Esophagus muscularis mucosa (tissue), 4 donors: Measurements from ENCODE around the gene DDX24. TPM values are rescaled to one million over a fixed set of nuclear protein-coding genes. Genes with fewer than 3 reads are reported as not detected.
"Not testable (repeated sequence)": the region's sequence is repeated elsewhere in the genome, so short reads cannot be mapped to it uniquely, and the experiment has no call there.

ENCODE experiments used
- DNase-seq: peaks from one replicate; pipeline ENCODE4 v3.0.0-alpha.2; 2017; ENCODE audit errors: extremely low spot score
- H3K27ac ChIP-seq, 4 donors: fragments of 200-600 bp; sonication (generic); replicated peaks in 1 of 4; 1 replicate in 3 of 4; 2 replicates in 1 of 4; pipeline ENCODE4 v1.5.1; 2016 to 2019; ENCODE audit warnings: mild to moderate bottlenecking in 1 of 4
- H3K27me3 ChIP-seq, 4 donors: fragments of 200-600 bp; sonication (generic); one replicate each; pipeline versions ENCODE4 v1.5.1 to v1.6.0; 2016 to 2019
- H3K36me3 ChIP-seq, 4 donors: fragments of 200-600 bp; sonication (generic); one replicate each; pipeline ENCODE4 v1.5.1; 2016 to 2019
- H3K4me1 ChIP-seq, 4 donors: fragments of 200-600 bp; sonication (generic); one replicate each; pipeline ENCODE4 v1.5.1; 2016 to 2019
- H3K4me3 ChIP-seq, 4 donors: fragments of 200-600 bp; sonication (generic); 1 replicate in 2 of 4; 2 replicates in 2 of 4; pipeline ENCODE4 v1.5.1; 2016 to 2019; ENCODE audit warnings: mild to moderate bottlenecking in 4 of 4, moderate library complexity in 1 of 4
- H3K9me3 ChIP-seq, 4 donors: fragments of 200-600 bp; sonication (generic); 1 replicate in 3 of 4; 2 replicates in 1 of 4; pipeline ENCODE4 v1.5.1; 2016 to 2019
- EP300 ChIP-seq: sonication (generic); formaldehyde crosslinking; IDR thresholded peaks from one replicate; pipeline ENCODE4 v1.6.1; 2017; ENCODE audit warnings: antibody characterized with exemption
- POLR2A ChIP-seq: fragments of 450-650 bp; IDR thresholded peaks from one replicate; pipeline ENCODE4 v1.6.1; 2017; ENCODE audit warnings: antibody characterized with exemption, moderate library complexity, mild to moderate bottlenecking, low read depth
- POLR2AphosphoS5 ChIP-seq, 2 donors: sonication (generic); formaldehyde crosslinking; IDR thresholded peaks; one replicate each; pipeline ENCODE4 v1.6.1; 2017; ENCODE audit warnings: antibody characterized with exemption in 2 of 2
- WGBS: methylation state at CpG from one replicate; pipeline ENCODE4 v1.1.5; 2018; 5-methylcytosine and 5-hydroxymethylcytosine counted together
- intact Hi-C: fragments of 100-400 bp; cut with DNase I; formaldehyde crosslinking; loops from one replicate; pipeline ENCODE4 v1.15.1; 2023
- total RNA-seq, 4 donors: library from RNA; depleted of rRNA; stranded (reverse); fragments of >200 nt; gene quantifications; one replicate each; pipeline versions ENCODE4 v1.1.0 to v1.2.1, GENCODE V29; 2016
- TF ChIP-seq, protein P1 (sequence below), 3 experiments: fragments of 200-600 bp in 2 of 3; fragments of 450-650 bp in 1 of 3; sonication (generic) in 2 of 3; IDR thresholded peaks; one replicate each; pipeline ENCODE4 v1.5.1; 2017 to 2019; ENCODE audit warnings: antibody characterized with exemption in 3 of 3, mild to moderate bottlenecking in 2 of 3, moderate library complexity in 1 of 3

DDX24 gene
- total RNA-seq, 4 donors from 2014 or later = 142 to 215 (median 176) TPM

DNA sequence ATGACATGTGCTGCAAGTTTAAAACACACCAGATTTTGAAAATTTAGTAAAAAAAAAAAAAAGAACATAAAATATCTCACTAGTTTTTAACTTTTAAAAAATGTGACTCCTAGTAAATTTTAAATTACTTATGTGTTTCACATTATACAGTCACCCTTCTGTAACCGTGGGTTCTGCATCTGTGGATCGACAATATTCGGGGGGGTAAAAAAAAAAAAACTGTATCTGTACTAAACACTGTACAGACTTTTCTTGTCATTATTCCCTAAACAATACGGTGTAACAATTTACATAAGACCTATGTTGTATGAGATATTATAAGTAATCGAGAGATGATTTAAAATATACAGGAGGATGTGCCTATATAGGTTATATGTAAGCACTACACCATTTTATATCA is 3.2 kb downstream of the DDX24 start:
- 58% methylated on average over 5 of the region's 5 CpGs for WGBS
- TF ChIP-seq, protein P1, sequence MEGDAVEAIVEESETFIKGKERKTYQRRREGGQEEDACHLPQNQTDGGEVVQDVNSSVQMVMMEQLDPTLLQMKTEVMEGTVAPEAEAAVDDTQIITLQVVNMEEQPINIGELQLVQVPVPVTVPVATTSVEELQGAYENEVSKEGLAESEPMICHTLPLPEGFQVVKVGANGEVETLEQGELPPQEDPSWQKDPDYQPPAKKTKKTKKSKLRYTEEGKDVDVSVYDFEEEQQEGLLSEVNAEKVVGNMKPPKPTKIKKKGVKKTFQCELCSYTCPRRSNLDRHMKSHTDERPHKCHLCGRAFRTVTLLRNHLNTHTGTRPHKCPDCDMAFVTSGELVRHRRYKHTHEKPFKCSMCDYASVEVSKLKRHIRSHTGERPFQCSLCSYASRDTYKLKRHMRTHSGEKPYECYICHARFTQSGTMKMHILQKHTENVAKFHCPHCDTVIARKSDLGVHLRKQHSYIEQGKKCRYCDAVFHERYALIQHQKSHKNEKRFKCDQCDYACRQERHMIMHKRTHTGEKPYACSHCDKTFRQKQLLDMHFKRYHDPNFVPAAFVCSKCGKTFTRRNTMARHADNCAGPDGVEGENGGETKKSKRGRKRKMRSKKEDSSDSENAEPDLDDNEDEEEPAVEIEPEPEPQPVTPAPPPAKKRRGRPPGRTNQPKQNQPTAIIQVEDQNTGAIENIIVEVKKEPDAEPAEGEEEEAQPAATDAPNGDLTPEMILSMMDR (IDR thresholded peaks at IDR 0.05) = no peak
- TF ChIP-seq POLR2A (no peak), EP300 (no peak), POLR2AphosphoS5 (IDR thresholded peaks at IDR 0.05) (no peak)
- Histone ChIP-seq H3K4me1 (peaks cover 49 to 60% (median 53%) of the 10 kb centered on the region in 4 donors), H3K36me3 (peaks cover 0 to 42% (median 15%) of the 10 kb centered on the region in 4 donors), H3K27me3 (no peaks in the 10 kb centered on the region), H3K9me3 (peaks cover 0 to 16% (median 6%) of the 10 kb centered on the region in 4 donors), H3K4me3 (peak overlapping the region; percentile 78 to 98 (median 91)), H3K27ac (no peak overlapping the region)
- intact Hi-C loops = no loop called here
- DNase-seq = no peak

DNA sequence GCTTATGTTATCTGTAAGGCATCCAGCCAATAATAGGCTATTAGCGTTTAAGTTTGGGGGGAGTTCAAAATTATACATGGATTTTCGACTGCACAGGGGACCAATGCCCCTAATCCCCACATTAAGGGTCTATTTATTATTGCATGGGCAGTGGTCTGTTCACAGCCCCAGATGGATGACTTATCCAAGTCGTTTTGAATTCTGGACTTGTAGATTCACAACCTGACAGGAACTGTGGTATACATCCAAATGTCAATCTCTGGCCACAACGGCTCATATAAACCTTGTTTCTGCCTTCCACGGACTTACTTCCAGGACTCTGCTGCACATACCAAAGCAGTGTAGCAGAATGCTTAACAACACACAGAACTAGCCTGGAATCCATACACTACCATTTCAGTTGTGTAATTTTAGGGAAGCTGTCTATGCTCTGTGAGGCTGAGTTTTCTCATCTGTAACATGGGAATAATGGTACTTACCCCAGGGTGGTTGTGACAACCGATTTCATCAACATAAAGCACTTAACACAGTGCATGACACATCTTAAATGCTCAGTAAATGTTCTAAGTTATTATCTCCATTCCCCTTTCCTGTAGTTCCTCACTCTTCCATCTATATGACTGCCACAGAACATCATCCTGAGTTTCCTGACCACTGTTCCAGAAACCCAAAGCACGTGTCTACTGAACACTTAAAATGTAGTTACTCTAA is 3.7 kb downstream of the DDX24 start:
- H3K27me3 ChIP-seq = no peaks in the 10 kb centered on the region
- WGBS = 53% methylated on average over 7 of the region's 7 CpGs
- H3K36me3 ChIP-seq = peaks cover 0 to 42% (median 15%) of the 10 kb centered on the region in 4 donors
- H3K4me3 ChIP-seq = peak overlapping the region; percentile 78 to 98 (median 91)
- intact Hi-C loops = no loop called here
- no peak for DNase-seq
- H3K27ac ChIP-seq = no peak overlapping the region
- TF ChIP-seq, protein P1 (IDR thresholded peaks at IDR 0.05) = no peak
- TF ChIP-seq EP300 (no peak), POLR2AphosphoS5 (IDR thresholded peaks at IDR 0.05) (no peak), POLR2A (no peak)
- H3K4me1 ChIP-seq = peaks cover 49 to 56% (median 51%) of the 10 kb centered on the region in 4 donors
- H3K9me3 ChIP-seq = peaks cover 0 to 16% (median 6%) of the 10 kb centered on the region in 4 donors

DNA sequence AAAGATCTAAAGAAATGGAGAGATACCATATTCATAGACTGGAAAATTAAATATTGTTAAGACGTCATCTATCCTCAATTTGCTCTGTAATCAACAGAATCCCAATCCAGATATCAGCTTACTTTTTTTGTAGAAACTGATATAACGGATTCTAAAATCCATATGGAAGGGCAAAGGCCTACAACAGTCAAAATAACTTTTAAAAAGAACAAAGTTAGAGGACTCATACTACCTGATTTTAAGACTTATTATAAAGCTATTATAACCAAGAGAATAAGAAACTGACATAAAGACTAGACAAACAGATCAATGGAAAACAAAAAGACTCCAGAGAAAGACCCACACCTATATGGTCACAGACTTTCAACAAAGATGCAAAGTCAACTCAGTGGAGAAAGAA is 6.0 kb downstream of the DDX24 start:
- WGBS = 96% methylated on average over 2 of the region's 2 CpGs
- H3K4me3 ChIP-seq = no peak overlapping the region

DNA sequence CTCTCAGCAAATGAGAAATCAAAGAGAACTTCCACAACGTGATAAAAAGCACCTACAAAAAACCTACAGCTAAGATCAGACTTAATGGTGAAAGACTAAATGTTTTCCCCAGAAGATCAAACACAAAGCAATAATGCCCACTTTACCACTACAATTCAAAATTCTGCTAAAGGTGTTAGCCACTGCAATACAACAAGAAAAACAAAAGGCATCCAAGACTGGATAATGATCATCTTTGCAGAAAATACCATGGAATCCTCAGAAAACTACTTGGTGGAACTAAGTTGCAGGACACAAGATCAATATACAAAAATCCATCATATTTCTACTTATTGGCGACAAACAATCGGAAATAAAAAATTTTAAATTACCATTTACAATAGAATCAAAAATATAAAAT is 6.5 kb downstream of the DDX24 start:
- Histone ChIP-seq H3K27ac (no peak overlapping the region), H3K27me3 (no peaks in the 10 kb centered on the region), H3K4me3 (no peak overlapping the region), H3K36me3 (peaks cover 0 to 42% (median 15%) of the 10 kb centered on the region in 4 donors), H3K9me3 (peaks cover 0 to 16% (median 8%) of the 10 kb centered on the region in 4 donors), H3K4me1 (peaks cover 38 to 49% (median 40%) of the 10 kb centered on the region in 4 donors)
- no peak for TF ChIP-seq POLR2A
- TF ChIP-seq, protein P1 (IDR thresholded peaks at IDR 0.05) = no peak
- DNase-seq = no peak
- 97% methylated on average over 3 of the region's 3 CpGs for WGBS
- intact Hi-C loops = loop anchor here (2.0 kb wide), 1 partner anchor 22 kb away; no protein-coding TSS in a partner anchor

More for the DNA sequence above, 6.0 kb downstream of the DDX24 start:
- intact Hi-C loops = loop anchor here (2.0 kb wide), 1 partner anchor 22 kb away; no protein-coding TSS in a partner anchor
- Histone ChIP-seq H3K9me3 (peaks cover 0 to 16% (median 6%) of the 10 kb centered on the region in 4 donors), H3K27me3 (no peaks in the 10 kb centered on the region), H3K27ac (no peak overlapping the region), H3K36me3 (peaks cover 0 to 42% (median 15%) of the 10 kb centered on the region in 4 donors), H3K4me1 (peaks cover 41 to 53% (median 43%) of the 10 kb centered on the region in 4 donors)
- no peak for DNase-seq
- no peak for TF ChIP-seq POLR2A
- TF ChIP-seq, protein P1 (IDR thresholded peaks at IDR 0.05) = no peak
- no peak for TF ChIP-seq POLR2AphosphoS5 (IDR thresholded peaks at IDR 0.05)
- TF ChIP-seq EP300 = no peak

DNA sequence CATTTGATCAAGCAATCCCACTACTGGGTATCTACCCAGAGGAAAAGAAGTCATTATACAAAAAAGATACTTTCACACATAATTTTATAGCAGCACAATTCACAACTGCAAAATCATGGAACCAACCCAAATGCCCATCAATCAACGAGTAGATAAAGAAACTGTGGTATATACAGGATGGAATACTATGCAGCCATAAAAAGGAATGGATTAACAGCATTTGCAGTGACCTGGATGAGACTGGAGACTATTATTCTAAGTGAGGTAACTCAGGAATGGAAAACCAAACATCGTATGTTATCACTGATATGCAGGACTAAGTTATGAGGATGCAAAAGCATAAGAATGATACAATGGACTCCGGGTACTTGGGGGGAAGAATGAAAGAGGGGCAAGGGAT is 8.9 kb downstream of the DDX24 start:
- intact Hi-C loops, H3K27ac ChIP-seq, H3K4me3 ChIP-seq, H3K27me3 ChIP-seq, DNase-seq: not testable (repeated sequence)
- Histone ChIP-seq H3K4me1 (peaks cover 17 to 24% (median 20%) of the 10 kb centered on the region in 4 donors), H3K36me3 (peaks cover 0 to 20% (median 1%) of the 10 kb centered on the region in 4 donors), H3K9me3 (peaks cover 0 to 18% (median 8%) of the 10 kb centered on the region in 4 donors)
- WGBS = 95% methylated on average over 3 of the region's 3 CpGs
